ENCODE results near the gene RTN1. TPM values are rescaled to one million over a fixed set of nuclear protein-coding genes. Genes with fewer than 3 reads are reported as not detected.

Gene RTN1
- total RNA-seq, 1 donor = under 0.01 TPM

GRCh38 chr14:59688224-59689170 is 182.1 kb downstream of the RTN1 start:
- Histone ChIP-seq H3K27me3 (ENCODE audit: insufficient read depth, low read length) (no peaks in the 10 kb centered on the region), H3K4me1 (ENCODE audit: insufficient read depth, low read length) (no peaks in the 10 kb centered on the region), H3K4me2 (ENCODE audit: insufficient read depth, low read length) (no peak overlapping the region), H3K4me3 (ENCODE audit: insufficient read depth, low read length) (no peak overlapping the region), H4K20me1 (ENCODE audit: insufficient read depth, low read length) (no peaks in the 10 kb centered on the region), H3K79me2 (ENCODE audit: insufficient read depth, low read length) (no peaks in the 10 kb centered on the region), H3K9me3 (ENCODE audit: low read depth, low read length) (no peaks in the 10 kb centered on the region), H3K27ac (ENCODE audit: low read depth, low read length) (no peak overlapping the region), H2AFZ (ENCODE audit: low read length) (no peak overlapping the region), H3K36me3 (ENCODE audit: insufficient read depth, low read length) (no peaks in the 10 kb centered on the region)
- peak; percentile 63 for DNase-seq (ENCODE audit: insufficient read length, low spot score, missing footprints)
- TF ChIP-seq CTCF (IDR thresholded peaks at IDR 0.05; ENCODE audit: extremely low read depth, low read depth, low read length) = peak; percentile 72

GRCh38 chr14:59687663-59688062 is 182.9 kb downstream of the RTN1 start:
- no peaks in the 10 kb centered on the region for H4K20me1 ChIP-seq (ENCODE audit: insufficient read depth, low read length)
- H3K36me3 ChIP-seq (ENCODE audit: insufficient read depth, low read length) = no peaks in the 10 kb centered on the region
- H3K4me2 ChIP-seq (ENCODE audit: insufficient read depth, low read length) = no peak overlapping the region
- no peaks in the 10 kb centered on the region for H3K9me3 ChIP-seq (ENCODE audit: low read depth, low read length)
- H3K79me2 ChIP-seq (ENCODE audit: insufficient read depth, low read length) = no peaks in the 10 kb centered on the region
- H3K27ac ChIP-seq (ENCODE audit: low read depth, low read length) = no peak overlapping the region
- H3K4me3 ChIP-seq (ENCODE audit: insufficient read depth, low read length) = no peak overlapping the region
- H2AFZ ChIP-seq (ENCODE audit: low read length) = no peak overlapping the region
- no peaks in the 10 kb centered on the region for H3K27me3 ChIP-seq (ENCODE audit: insufficient read depth, low read length)
- no peaks in the 10 kb centered on the region for H3K4me1 ChIP-seq (ENCODE audit: insufficient read depth, low read length)
- no peak for DNase-seq (ENCODE audit: insufficient read length, low spot score, missing footprints)
- TF ChIP-seq CTCF (IDR thresholded peaks at IDR 0.05; ENCODE audit: extremely low read depth, low read depth, low read length) = no peak

- no peaks in the 10 kb centered on the region for H3K27me3 ChIP-seq (ENCODE audit: insufficient read depth, low read length)
- H3K4me2 ChIP-seq (ENCODE audit: insufficient read depth, low read length) = no peak overlapping the region
- no peak for TF ChIP-seq CTCF (IDR thresholded peaks at IDR 0.05; ENCODE audit: extremely low read depth, low read depth, low read length)
- H2AFZ ChIP-seq (ENCODE audit: low read length) = no peak overlapping the region
- H3K36me3 ChIP-seq (ENCODE audit: insufficient read depth, low read length) = no peaks in the 10 kb centered on the region
- H4K20me1 ChIP-seq (ENCODE audit: insufficient read depth, low read length) = no peaks in the 10 kb centered on the region
- no peak overlapping the region for H3K4me3 ChIP-seq (ENCODE audit: insufficient read depth, low read length)
- DNase-seq (ENCODE audit: insufficient read length, low spot score, missing footprints) = no peak
- H3K79me2 ChIP-seq (ENCODE audit: insufficient read depth, low read length) = no peaks in the 10 kb centered on the region
- H3K9me3 ChIP-seq (ENCODE audit: low read depth, low read length) = no peaks in the 10 kb centered on the region
- H3K27ac ChIP-seq (ENCODE audit: low read depth, low read length) = no peak overlapping the region
- no peaks in the 10 kb centered on the region for H3K4me1 ChIP-seq (ENCODE audit: insufficient read depth, low read length)
These were observed 190.7 kb downstream of the RTN1 start for GRCh38 chr14:59679872-59680271.

GRCh38 chr14:59678352-59678751 is 192.2 kb downstream of the RTN1 start:
- H3K4me1 ChIP-seq (ENCODE audit: insufficient read depth, low read length) = no peaks in the 10 kb centered on the region
- no peaks in the 10 kb centered on the region for H3K36me3 ChIP-seq (ENCODE audit: insufficient read depth, low read length)
- H4K20me1 ChIP-seq (ENCODE audit: insufficient read depth, low read length) = no peaks in the 10 kb centered on the region
- H3K4me3 ChIP-seq (ENCODE audit: insufficient read depth, low read length) = no peak overlapping the region
- H3K27me3 ChIP-seq (ENCODE audit: insufficient read depth, low read length) = no peaks in the 10 kb centered on the region
- no peaks in the 10 kb centered on the region for H3K79me2 ChIP-seq (ENCODE audit: insufficient read depth, low read length)
- no peak for DNase-seq (ENCODE audit: insufficient read length, low spot score, missing footprints)
- H3K9me3 ChIP-seq (ENCODE audit: low read depth, low read length) = no peaks in the 10 kb centered on the region
- no peak for TF ChIP-seq CTCF (IDR thresholded peaks at IDR 0.05; ENCODE audit: extremely low read depth, low read depth, low read length)
- no peak overlapping the region for H3K4me2 ChIP-seq (ENCODE audit: insufficient read depth, low read length)
- no peak overlapping the region for H3K27ac ChIP-seq (ENCODE audit: low read depth, low read length)
- no peak overlapping the region for H2AFZ ChIP-seq (ENCODE audit: low read length)

All from osteoblast (primary cell).